HUES48 (cell line): ENCODE data around the gene RRM1.
A peak's percentile ranks its signal among the peaks of the same experiment; 100 is the strongest.
"Not testable (repeated sequence)": the region's sequence is repeated elsewhere in the genome, so short reads cannot be mapped to it uniquely, and the experiment has no call there.

Experiments used
- H3K27ac ChIP-seq: one replicate; pipeline ENCODE4 v1.7.0; 2013; ENCODE audit warnings: low read depth, low read length, inconsistent platforms
- H3K27me3 ChIP-seq: 2 replicates; pipeline ENCODE4 v1.6.1; 2013; ENCODE audit warnings: mild to moderate bottlenecking, low read length; ENCODE audit not compliant: control insufficient read depth, insufficient read depth
- H3K36me3 ChIP-seq: 2 replicates; pipeline ENCODE4 v1.6.1; 2013; ENCODE audit warnings: low read length; ENCODE audit not compliant: control insufficient read depth, insufficient read depth
- H3K4me1 ChIP-seq: 2 replicates; pipeline ENCODE4 v1.6.1; 2013; ENCODE audit warnings: mild to moderate bottlenecking, low read length; ENCODE audit not compliant: control insufficient read depth, insufficient read depth
- H3K4me3 ChIP-seq: 2 replicates; pipeline ENCODE4 v1.5.1; 2013; ENCODE audit warnings: mild to moderate bottlenecking, low read depth, low read length
- H3K9ac ChIP-seq: 2 replicates; pipeline ENCODE4 v1.6.1; 2013; ENCODE audit warnings: mild to moderate bottlenecking, low read depth, low read length, moderate library complexity
- H3K9me3 ChIP-seq: 2 replicates; pipeline ENCODE4 v1.6.1; 2013; ENCODE audit warnings: low read length; ENCODE audit not compliant: control insufficient read depth, insufficient read depth

The RRM1 gene

GRCh38 chr11:4175620-4176350, 81.2 kb downstream of the RRM1 start:
- Histone ChIP-seq H3K4me3 (peak overlapping the region; percentile 57), H3K9ac (peak overlapping the region; percentile 40; the same call in 1 of the 2 replicates)
- H3K27ac ChIP-seq, H3K36me3 ChIP-seq, H3K4me1 ChIP-seq, H3K9me3 ChIP-seq, H3K27me3 ChIP-seq: not testable (repeated sequence)

- Histone ChIP-seq H3K9me3 (peaks cover 6% of the 10 kb centered on the region; the same call in 1 of the 2 replicates), H3K27ac (no peak overlapping the region), H3K9ac (no peak overlapping the region), H3K36me3 (no peaks in the 10 kb centered on the region), H3K4me1 (no peaks in the 10 kb centered on the region), H3K4me3 (no peak overlapping the region), H3K27me3 (no peaks in the 10 kb centered on the region)
These were observed 84.4 kb downstream of the RRM1 start for GRCh38 chr11:4178813-4179662.

GRCh38 chr11:4180441-4181183, 86.0 kb downstream of the RRM1 start:
- Histone ChIP-seq H3K4me1 (no peaks in the 10 kb centered on the region), H3K9me3 (peaks cover 6% of the 10 kb centered on the region; the same call in 1 of the 2 replicates), H3K36me3 (no peaks in the 10 kb centered on the region), H3K9ac (no peak overlapping the region), H3K4me3 (no peak overlapping the region), H3K27me3 (no peaks in the 10 kb centered on the region), H3K27ac (no peak overlapping the region)

GRCh38 chr11:4181782-4182721, 87.5 kb downstream of the RRM1 start:
- Histone ChIP-seq H3K27ac (no peak overlapping the region), H3K9me3 (no peaks in the 10 kb centered on the region), H3K4me1 (no peaks in the 10 kb centered on the region), H3K4me3 (no peak overlapping the region), H3K27me3 (no peaks in the 10 kb centered on the region), H3K36me3 (no peaks in the 10 kb centered on the region), H3K9ac (no peak overlapping the region)

- Histone ChIP-seq H3K4me1 (0 out of 2 replicates have a peak, but pooled peaks cover 5% of the 10 kb centered on the region), H3K9ac (no peak overlapping the region), H3K36me3 (no peaks in the 10 kb centered on the region), H3K27me3 (peaks cover 7% of the 10 kb centered on the region), H3K4me3 (no peak overlapping the region), H3K9me3 (no peaks in the 10 kb centered on the region), H3K27ac (no peak overlapping the region)
These were observed 88.9 kb downstream of the RRM1 start for GRCh38 chr11:4183410-4184057.

- peaks cover 8% of the 10 kb centered on the region for H3K27me3 ChIP-seq
- 0 out of 2 replicates have a peak, but pooled peaks cover 5% of the 10 kb centered on the region for H3K4me1 ChIP-seq
- no peaks in the 10 kb centered on the region for H3K36me3 ChIP-seq
- no peak overlapping the region for H3K9ac ChIP-seq
- no peak overlapping the region for H3K27ac ChIP-seq
- H3K9me3 ChIP-seq, result no peaks in the 10 kb centered on the region
- H3K4me3 ChIP-seq, result no peak overlapping the region
These were observed 89.7 kb downstream of the RRM1 start for GRCh38 chr11:4184163-4184916.

GRCh38 chr11:4185561-4185960, 91.0 kb downstream of the RRM1 start:
- 0 out of 2 replicates have a peak, but pooled peaks cover 5% of the 10 kb centered on the region for H3K4me1 ChIP-seq
- H3K36me3 ChIP-seq, result no peaks in the 10 kb centered on the region
- no peaks in the 10 kb centered on the region for H3K9me3 ChIP-seq
- no peak overlapping the region for H3K9ac ChIP-seq
- no peak overlapping the region for H3K4me3 ChIP-seq
- H3K27ac ChIP-seq, result no peak overlapping the region
- H3K27me3 ChIP-seq, result peaks cover 8% of the 10 kb centered on the region

GRCh38 chr11:4186464-4187054, 92.0 kb downstream of the RRM1 start:
- no peak overlapping the region for H3K27ac ChIP-seq
- H3K4me3 ChIP-seq, result peak overlapping the region; percentile 86
- no peaks in the 10 kb centered on the region for H3K9me3 ChIP-seq
- H3K4me1 ChIP-seq, result 0 out of 2 replicates have a peak, but pooled peaks cover 5% of the 10 kb centered on the region
- no peak overlapping the region for H3K9ac ChIP-seq
- H3K27me3 ChIP-seq, result peaks cover 8% of the 10 kb centered on the region
- no peaks in the 10 kb centered on the region for H3K36me3 ChIP-seq
